Prostate gland (tissue), 2 donors: ENCODE measurements around the gene COL11A2.

Experiments
- POLR2A ChIP-seq: fragments of 450-650 bp; IDR thresholded peaks from one replicate; pipeline ENCODE4 v1.6.1; 2016; ENCODE audit warnings: antibody characterized with exemption, mild to moderate bottlenecking
- POLR2AphosphoS5 ChIP-seq: sonication (generic); formaldehyde crosslinking; IDR thresholded peaks from one replicate; pipeline ENCODE4 v1.6.1; 2017; ENCODE audit warnings: antibody characterized with exemption
- TF ChIP-seq, protein P1 (sequence below), 4 experiments: fragments of 200-600 bp in 2 of 4; fragments of 450-650 bp in 2 of 4; sonication (generic) in 2 of 4; IDR thresholded peaks; 1 replicate in 3 of 4; 2 replicates in 1 of 4; pipeline ENCODE4 v1.5.1; 2016 to 2019; ENCODE audit warnings: antibody characterized with exemption in 4 of 4, mild to moderate bottlenecking in 2 of 4, moderate library complexity in 2 of 4

DNA sequence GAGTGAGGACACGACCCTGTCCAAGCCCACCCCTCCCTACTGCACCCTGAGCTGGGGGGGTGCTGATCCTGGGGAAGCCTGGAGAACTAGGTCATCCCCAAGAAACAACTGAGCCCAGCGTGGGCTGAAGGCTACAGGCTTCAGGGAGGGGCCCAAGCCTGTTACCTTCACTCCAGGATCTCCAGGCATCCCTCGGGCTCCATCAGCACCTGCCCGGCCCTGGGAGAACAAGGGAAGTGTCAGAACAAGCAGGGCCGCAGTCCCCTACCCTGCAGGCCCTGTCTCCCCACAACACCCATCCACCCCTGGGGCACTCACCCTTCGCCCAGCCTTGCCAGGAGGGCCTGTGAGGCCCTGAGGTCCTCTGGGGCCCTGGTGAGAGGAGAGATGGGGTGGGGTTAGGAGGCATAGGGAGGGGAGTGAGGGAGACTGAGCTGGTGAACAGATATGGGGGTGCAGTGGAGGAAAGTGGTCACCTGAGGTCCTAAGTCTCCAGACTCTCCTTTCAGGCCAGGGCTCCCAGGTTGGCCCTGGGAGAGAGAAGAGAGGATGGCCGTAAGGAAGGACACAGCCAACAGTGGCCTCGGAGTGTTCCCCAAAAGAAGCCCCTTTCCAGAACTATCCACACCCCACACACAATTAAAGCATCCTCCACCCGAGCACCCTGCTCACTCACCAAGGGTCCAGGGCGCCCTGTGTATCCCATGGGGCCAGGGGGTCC, 13.4 kb downstream of the COL11A2 start:
- TF ChIP-seq POLR2AphosphoS5 (no peak), POLR2A (no peak)
- TF ChIP-seq, protein P1, sequence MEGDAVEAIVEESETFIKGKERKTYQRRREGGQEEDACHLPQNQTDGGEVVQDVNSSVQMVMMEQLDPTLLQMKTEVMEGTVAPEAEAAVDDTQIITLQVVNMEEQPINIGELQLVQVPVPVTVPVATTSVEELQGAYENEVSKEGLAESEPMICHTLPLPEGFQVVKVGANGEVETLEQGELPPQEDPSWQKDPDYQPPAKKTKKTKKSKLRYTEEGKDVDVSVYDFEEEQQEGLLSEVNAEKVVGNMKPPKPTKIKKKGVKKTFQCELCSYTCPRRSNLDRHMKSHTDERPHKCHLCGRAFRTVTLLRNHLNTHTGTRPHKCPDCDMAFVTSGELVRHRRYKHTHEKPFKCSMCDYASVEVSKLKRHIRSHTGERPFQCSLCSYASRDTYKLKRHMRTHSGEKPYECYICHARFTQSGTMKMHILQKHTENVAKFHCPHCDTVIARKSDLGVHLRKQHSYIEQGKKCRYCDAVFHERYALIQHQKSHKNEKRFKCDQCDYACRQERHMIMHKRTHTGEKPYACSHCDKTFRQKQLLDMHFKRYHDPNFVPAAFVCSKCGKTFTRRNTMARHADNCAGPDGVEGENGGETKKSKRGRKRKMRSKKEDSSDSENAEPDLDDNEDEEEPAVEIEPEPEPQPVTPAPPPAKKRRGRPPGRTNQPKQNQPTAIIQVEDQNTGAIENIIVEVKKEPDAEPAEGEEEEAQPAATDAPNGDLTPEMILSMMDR (IDR thresholded peaks at IDR 0.05), result no peak
